Keratinocyte (primary cell): ENCODE measurements around the gene ZNF157. TPM values are rescaled to one million over a fixed set of nuclear protein-coding genes. Genes with fewer than 3 reads are reported as not detected.

ENCODE experiments used
- DNase-seq: peaks from one replicate; pipeline ENCODE4 v3.0.0-alpha.2; 2011; ENCODE audit warnings: low read depth, missing footprints, low spot score
- FAIRE-seq: peaks from 2 replicates; lab custom pipeline; 2011; peaks lifted over from hg19 to GRCh38; lab: Jason Lieb, UNC
- H2AFZ ChIP-seq: 2 replicates; pipeline ENCODE4 v1.6.0; 2012; ENCODE audit warnings: low read length, control low read depth, inconsistent platforms; ENCODE audit not compliant: control insufficient read depth
- H3K27ac ChIP-seq: 2 replicates; pipeline ENCODE4 v1.5.1; 2011; ENCODE audit warnings: low read length; ENCODE audit not compliant: control insufficient read depth, insufficient read depth
- H3K27me3 ChIP-seq: 3 replicates; pipeline ENCODE4 v1.6.0; 2011; ENCODE audit warnings: low read length; ENCODE audit not compliant: control insufficient read depth, insufficient read depth; ENCODE audit errors: extremely low read depth
- H3K36me3 ChIP-seq, 2 experiments: 2 replicates in 1 of 2; 3 replicates in 1 of 2; pipeline ENCODE4 v1.5.1; 2011; ENCODE audit warnings: low read length in 2 of 2, mild to moderate bottlenecking in 1 of 2; ENCODE audit not compliant: control insufficient read depth in 2 of 2, insufficient read depth in 2 of 2; ENCODE audit errors: extremely low read depth in 1 of 2
- H3K4me1 ChIP-seq: 3 replicates; pipeline ENCODE4 v1.5.1; 2011; ENCODE audit warnings: low read length; ENCODE audit not compliant: control insufficient read depth, insufficient read depth; ENCODE audit errors: extremely low read depth
- H3K4me2 ChIP-seq: 3 replicates; pipeline ENCODE4 v1.6.0; 2011; ENCODE audit warnings: low read depth, low read length; ENCODE audit not compliant: control insufficient read depth, insufficient read depth; ENCODE audit errors: extremely low read depth
- H3K4me3 ChIP-seq, 3 experiments: fragments of 200-600 bp in 1 of 3; sonication (generic) in 1 of 3; 2 replicates in 2 of 3; 3 replicates in 1 of 3; pipeline ENCODE4 v1.5.1; 2011 to 2016; ENCODE audit warnings: low read length in 3 of 3, mild to moderate bottlenecking in 3 of 3, control low read depth in 2 of 3, inconsistent platforms in 1 of 3, low read depth in 1 of 3, mixed read lengths in 1 of 3, mixed run types in 1 of 3, moderate library complexity in 1 of 3; ENCODE audit not compliant: control insufficient read depth in 2 of 3, insufficient read depth in 2 of 3; ENCODE audit errors: extremely low read depth in 1 of 3
- H3K79me2 ChIP-seq: 2 replicates; pipeline ENCODE4 v1.6.0; 2012; ENCODE audit warnings: low read length; ENCODE audit not compliant: control insufficient read depth, insufficient read depth
- H3K9ac ChIP-seq: 3 replicates; pipeline ENCODE4 v1.6.0; 2011; ENCODE audit warnings: low read length; ENCODE audit not compliant: control insufficient read depth, insufficient read depth; ENCODE audit errors: extremely low read depth
- H3K9me1 ChIP-seq: 3 replicates; pipeline ENCODE4 v1.6.0; 2011; ENCODE audit warnings: low read length; ENCODE audit not compliant: control insufficient read depth, insufficient read depth; ENCODE audit errors: extremely low read depth
- H3K9me3 ChIP-seq: 2 replicates; pipeline ENCODE4 v1.5.1; 2012; ENCODE audit warnings: low read depth, low read length; ENCODE audit not compliant: control insufficient read depth
- H4K20me1 ChIP-seq: 3 replicates; pipeline ENCODE4 v1.6.0; 2011; ENCODE audit warnings: low read length; ENCODE audit not compliant: control insufficient read depth, insufficient read depth; ENCODE audit errors: extremely low read depth
- CTCF ChIP-seq, 3 experiments: IDR thresholded peaks in 1 of 3; conservative IDR thresholded peaks in 1 of 3; optimal IDR thresholded peaks in 1 of 3; 2 replicates in 2 of 3; 3 replicates in 1 of 3; pipeline versions ENCODE3 to v1.5.1; 2011; ENCODE audit warnings: low read length in 3 of 3, mild to moderate bottlenecking in 3 of 3, moderate library complexity in 2 of 3, control low read depth in 1 of 3, inconsistent platforms in 1 of 3; ENCODE audit not compliant: insufficient read depth in 2 of 3; ENCODE audit errors: extremely low read depth in 1 of 3
- EZH2 ChIP-seq: IDR thresholded peaks from one replicate; pipeline ENCODE4 v1.6.1; 2012; ENCODE audit warnings: inconsistent platforms, mild to moderate bottlenecking, low read length, moderate library complexity
- dilution Hi-C: fragments of 300-500 bp; cut with MboI; formaldehyde crosslinking; loops from one replicate; pipeline ENCODE4 v1.7.0; 2020; ENCODE audit warnings: low sequenced_read_pairs; ENCODE audit not compliant: extremely low pct_ligation_motif_present
- polyA plus RNA-seq, 5 experiments: library from polyadenylated mRNA; depleted of rRNA in 3 of 5; stranded (reverse) in 3 of 5; stranded (forward) in 1 of 5; unstranded in 1 of 5; fragments of >200 nt; gene quantifications; 1 replicate in 1 of 5; 2 replicates in 3 of 5; 3 replicates in 1 of 5; pipeline versions ENCODE4 v1.2.1 to v1.2.3, GENCODE V29; 2011 to 2012; ENCODE audit warnings: missing spikeins in 2 of 5, low read depth in 1 of 5, low replicate concordance in 1 of 5

ZNF157 gene
- polyA plus RNA-seq, 1 donor (not counting 4 experiments of a cell fraction or from before 2014, with no cell fraction given): 0.12 TPM

- Histone ChIP-seq H3K4me1 (no peaks in the 10 kb centered on the region), H4K20me1 (no peaks in the 10 kb centered on the region), H3K79me2 (no peaks in the 10 kb centered on the region), H3K36me3 (no peaks in the 10 kb centered on the region), H3K9me1 (no peaks in the 10 kb centered on the region), H3K9ac (no peak overlapping the region), H3K4me3 (no peak overlapping the region), H3K27me3 (no peaks in the 10 kb centered on the region), H3K4me2 (no peak overlapping the region), H2AFZ (no peak overlapping the region), H3K9me3 (no peaks in the 10 kb centered on the region), H3K27ac (no peak overlapping the region)
- dilution Hi-C loops: no loop called here
- FAIRE-seq (no peak), DNase-seq (no peak)
- TF ChIP-seq EZH2 (no peak), CTCF (optimal IDR thresholded peaks at IDR 0.05 in 1 of 3, IDR thresholded peaks at IDR 0.05 in 1 of 3, conservative IDR thresholded peaks at IDR 0.05 in 1 of 3; ENCODE audit: extremely low read depth in 1 of 3, insufficient read depth in 2 of 3, low read length in 3 of 3) (no peak)
These were observed 20.4 kb downstream of the ZNF157 start for GRCh38 chrX:47390780-47391179.

DNA sequence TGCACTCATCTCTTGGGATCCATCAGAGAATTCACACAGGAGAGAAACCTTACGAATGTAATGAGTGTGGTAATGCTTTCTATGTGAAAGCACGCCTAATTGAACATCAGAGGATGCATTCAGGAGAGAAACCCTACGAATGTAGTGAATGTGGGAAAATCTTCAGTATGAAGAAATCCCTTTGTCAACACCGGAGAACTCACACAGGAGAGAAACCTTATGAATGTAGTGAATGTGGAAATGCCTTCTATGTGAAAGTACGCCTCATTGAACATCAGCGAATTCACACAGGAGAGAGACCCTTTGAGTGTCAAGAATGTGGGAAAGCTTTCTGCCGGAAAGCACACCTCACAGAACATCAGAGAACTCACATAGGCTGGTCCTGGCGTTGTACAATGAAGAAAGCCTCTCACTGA is 42.8 kb downstream of the ZNF157 start:
- no peak for FAIRE-seq
- H3K9me1 ChIP-seq: no peaks in the 10 kb centered on the region
- no peaks in the 10 kb centered on the region for H3K4me1 ChIP-seq
- TF ChIP-seq EZH2 (no peak), CTCF (optimal IDR thresholded peaks at IDR 0.05 in 1 of 3, IDR thresholded peaks at IDR 0.05 in 1 of 3, conservative IDR thresholded peaks at IDR 0.05 in 1 of 3; ENCODE audit: extremely low read depth in 1 of 3, insufficient read depth in 2 of 3, low read length in 3 of 3) (no peak)
- H2AFZ ChIP-seq: no peak overlapping the region
- peaks cover 6% of the 10 kb centered on the region for H3K9me3 ChIP-seq
- no peaks in the 10 kb centered on the region for H3K36me3 ChIP-seq
- no peaks in the 10 kb centered on the region for H3K79me2 ChIP-seq
- dilution Hi-C loops: no loop called here
- no peak overlapping the region for H3K4me2 ChIP-seq
- no peak overlapping the region for H3K4me3 ChIP-seq
- H3K9ac ChIP-seq: no peak overlapping the region
- no peak for DNase-seq
- no peaks in the 10 kb centered on the region for H4K20me1 ChIP-seq
- H3K27me3 ChIP-seq: no peaks in the 10 kb centered on the region
- H3K27ac ChIP-seq: no peak overlapping the region
